C4-2B (cell line): Measurements from ENCODE around the gene SMDT1.

Experiments
- ZFX ChIP-seq: fragments of 450-650 bp; IDR thresholded peaks from 2 replicates; pipeline ENCODE4 v1.6.1; 2017
- TF ChIP-seq, protein P1 (sequence below): fragments of 450-650 bp; conservative IDR thresholded peaks from 2 replicates; pipeline ENCODE4 v1.5.1; 2017; ENCODE audit warnings: mild to moderate bottlenecking

DNA sequence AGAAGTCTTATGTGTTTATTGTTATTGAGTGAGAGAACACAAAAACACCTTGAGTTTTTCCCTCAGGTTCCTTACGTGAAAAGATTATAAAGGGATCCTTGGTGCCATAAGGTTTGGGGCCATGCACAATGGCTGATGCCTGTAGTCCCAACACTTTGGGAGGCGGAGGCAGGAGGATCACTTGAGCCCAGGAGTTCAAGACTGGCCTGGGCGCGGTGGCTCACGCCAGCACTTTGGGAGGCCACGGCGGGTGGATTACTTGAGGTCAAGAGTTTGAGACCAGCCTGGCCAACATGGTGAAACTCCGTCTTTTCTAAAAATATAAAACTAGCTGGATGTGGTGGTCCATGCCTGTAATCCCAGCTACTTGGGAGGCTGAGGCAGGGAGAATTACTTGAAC is 5.4 kb downstream of the SMDT1 start:
- TF ChIP-seq, protein P1, sequence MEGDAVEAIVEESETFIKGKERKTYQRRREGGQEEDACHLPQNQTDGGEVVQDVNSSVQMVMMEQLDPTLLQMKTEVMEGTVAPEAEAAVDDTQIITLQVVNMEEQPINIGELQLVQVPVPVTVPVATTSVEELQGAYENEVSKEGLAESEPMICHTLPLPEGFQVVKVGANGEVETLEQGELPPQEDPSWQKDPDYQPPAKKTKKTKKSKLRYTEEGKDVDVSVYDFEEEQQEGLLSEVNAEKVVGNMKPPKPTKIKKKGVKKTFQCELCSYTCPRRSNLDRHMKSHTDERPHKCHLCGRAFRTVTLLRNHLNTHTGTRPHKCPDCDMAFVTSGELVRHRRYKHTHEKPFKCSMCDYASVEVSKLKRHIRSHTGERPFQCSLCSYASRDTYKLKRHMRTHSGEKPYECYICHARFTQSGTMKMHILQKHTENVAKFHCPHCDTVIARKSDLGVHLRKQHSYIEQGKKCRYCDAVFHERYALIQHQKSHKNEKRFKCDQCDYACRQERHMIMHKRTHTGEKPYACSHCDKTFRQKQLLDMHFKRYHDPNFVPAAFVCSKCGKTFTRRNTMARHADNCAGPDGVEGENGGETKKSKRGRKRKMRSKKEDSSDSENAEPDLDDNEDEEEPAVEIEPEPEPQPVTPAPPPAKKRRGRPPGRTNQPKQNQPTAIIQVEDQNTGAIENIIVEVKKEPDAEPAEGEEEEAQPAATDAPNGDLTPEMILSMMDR, result no peak
- no peak for TF ChIP-seq ZFX
